ENCODE data around the gene HOMER1. TPM values are rescaled to one million over a fixed set of nuclear protein-coding genes. Genes with fewer than 3 reads are reported as not detected.

HOMER1 gene
- total and polyA plus RNA-seq, 2 of the 4 experiments (the other 2 are of a cell fraction): 1.9 to 6.8 TPM

- intact Hi-C loops (cut with micrococcal nuclease) (loop anchor here (5.0 kb wide), 2 partner anchors 42 to 98 kb away; partner anchors contain the start of gene TENT2), dilution Hi-C loops (cut with HindIII; ENCODE audit: low sequenced_read_pairs, unreplicated experiment) (no loop called here), in situ Hi-C loops (cut with MboI; ENCODE audit: low sequenced_read_pairs) (no loop called here)
- no peaks in the 10 kb centered on the region for H3K36me3 ChIP-seq (ENCODE audit: control insufficient read depth, insufficient read depth, low read length)
- DNase-seq: peak; percentile 94
- H2BK5ac ChIP-seq (ENCODE audit: low read depth, low read length, poor library complexity, severe bottlenecking): peak overlapping the region; percentile 63
- POLR2A ChIA-PET (ENCODE audit: unreplicated experiment): interaction anchor here (0.5 kb wide), 1 partner anchor 63 kb away, joined by 13 read pairs; no protein-coding TSS in a partner anchor
- peak; percentile 67 for ATAC-seq (ENCODE audit: low read depth)
- peak overlapping the region; percentile 3; the same call in 1 of the 2 replicates for H3K18ac ChIP-seq (ENCODE audit: low read depth, low read length)
- H3K9ac ChIP-seq (ENCODE audit: low read depth, low read length): peak overlapping the region; percentile 53
- H3K14ac ChIP-seq (replicated peaks; ENCODE audit: low read depth, low read length): peak overlapping the region; percentile 54; the same call in 1 of the 2 replicates
- no peaks in the 10 kb centered on the region for H3K4me1 ChIP-seq (ENCODE audit: control insufficient read depth, insufficient read depth, low read length)
- peak overlapping the region; percentile 50 for H2BK120ac ChIP-seq (ENCODE audit: low read depth, low read length)
- no peaks in the 10 kb centered on the region for H3K27me3 ChIP-seq (ENCODE audit: control insufficient read depth, insufficient read depth, low read length)
- peak overlapping the region; percentile 83 to 88 for H4K8ac ChIP-seq (ENCODE audit: low read depth in 2 of 2, low read length in 2 of 2)
- H2BK15ac ChIP-seq (ENCODE audit: low read depth, low read length): no peak overlapping the region
- peak overlapping the region; percentile 97 for H2AFZ ChIP-seq (replicated peaks; ENCODE audit: low read length, poor library complexity)
- peak overlapping the region; percentile 22 for H2AK9ac ChIP-seq (replicated peaks; ENCODE audit: low read depth, low read length, poor library complexity)
- H4K5ac ChIP-seq (ENCODE audit: low read depth, low read length): peak overlapping the region; percentile 19
- H3K4ac ChIP-seq (ENCODE audit: low read depth, low read length): peak overlapping the region; percentile 67
- H4K20me1 ChIP-seq (ENCODE audit: insufficient read depth, low read length): no peaks in the 10 kb centered on the region
- no peaks in the 10 kb centered on the region for H3K9me3 ChIP-seq (ENCODE audit: control insufficient read depth, insufficient read depth, low read length)
- 0 out of 2 replicates have a peak overlapping the region, but pooled peaks have one; percentile 19 for H3K23ac ChIP-seq (ENCODE audit: low read depth, low read length)
- no TSS peak for BruUV-seq (replicated peaks)
- H3K27ac ChIP-seq (ENCODE audit: insufficient read depth, low read length): peak overlapping the region; percentile 49
- H2AK5ac ChIP-seq (ENCODE audit: low read depth, low read length): no peak overlapping the region
- WGBS, 2 experiments (ENCODE audit: extremely low coverage in 2 of 2, insufficient read length in 1 of 2): 6% methylated on average over 8 of the region's 38 CpGs; no CpG with 5 or more reads in 1 of the 2 experiments
- H3K4me3 ChIP-seq (ENCODE audit: insufficient read depth, low read depth, low read length): peak overlapping the region; percentile 49
- H2BK20ac ChIP-seq (ENCODE audit: low read depth, low read length): no peak overlapping the region
- H3K56ac ChIP-seq (ENCODE audit: extremely low read depth, insufficient read depth, low read length): no peak overlapping the region
- H3K9me1 ChIP-seq (ENCODE audit: insufficient read depth, low read length): no peaks in the 10 kb centered on the region
- H3K4me2 ChIP-seq (ENCODE audit: low read depth, low read length): peak overlapping the region; percentile 74
- peak overlapping the region; percentile 65 for H4K91ac ChIP-seq (ENCODE audit: insufficient read depth, low read depth, low read length)
- CTCF ChIA-PET: interaction anchor here (0.6 kb wide), 1 partner anchor 382 kb away, joined by 3 read pairs; no protein-coding TSS in a partner anchor
- peaks cover 4 to 25% of the 10 kb centered on the region in 2 experiments for H3K79me1 ChIP-seq (ENCODE audit: low read depth in 1 of 2, low read length in 2 of 2)
- peak; percentile 92 for TF ChIP-seq POLR2A (IDR thresholded peaks at IDR 0.05; ENCODE audit: low read depth, low read length)
- TF ChIP-seq MAFK (IDR thresholded peaks at IDR 0.05; ENCODE audit: low read depth, low read length): peak; percentile 85
- no peak for TF ChIP-seq RFX5 (IDR thresholded peaks at IDR 0.05; ENCODE audit: low read depth, low read length)
- TF ChIP-seq RCOR1 (IDR thresholded peaks at IDR 0.05; ENCODE audit: insufficient replicate concordance, low read length): no peak
- TF ChIP-seq RAD21 (IDR thresholded peaks at IDR 0.05; ENCODE audit: low read length): no peak
- no peak for TF ChIP-seq MXI1 (IDR thresholded peaks at IDR 0.05; ENCODE audit: borderline replicate concordance, low read depth, low read length)
- TF ChIP-seq CTCF (conservative IDR thresholded peaks at IDR 0.05; ENCODE audit: low read depth, low read length): no peak
- no peak for TF ChIP-seq SMC3 (IDR thresholded peaks at IDR 0.05; ENCODE audit: low read depth, low read length)
- peak; percentile 94; the same call in 1 of the 2 replicates for TF ChIP-seq ELK1 (IDR thresholded peaks at IDR 0.05; ENCODE audit: borderline replicate concordance, low read depth, low read length)
- TF ChIP-seq BHLHE40 (IDR thresholded peaks at IDR 0.05; ENCODE audit: low read depth, low read length): no peak
- peak; percentile 62 for TF ChIP-seq USF2 (IDR thresholded peaks at IDR 0.05; ENCODE audit: low read depth, low read length)
- no peak for TF ChIP-seq FOS (IDR thresholded peaks at IDR 0.05; ENCODE audit: low read depth, low read length)
- TF ChIP-seq CEBPB (IDR thresholded peaks at IDR 0.05; ENCODE audit: low read depth, low read length): no peak
- TF ChIP-seq CHD1 (IDR thresholded peaks at IDR 0.05; ENCODE audit: low read depth, low read length): no peak; the same call in 1 of the 2 replicates
Observed at GRCh38 chr5:79514391-79515105, 614 bp upstream of the HOMER1 start.
